ENCODE measurements around the gene CEP350. TPM values are rescaled to one million over a fixed set of nuclear protein-coding genes. Genes with fewer than 3 reads are reported as not detected.
"Not testable (repeated sequence)": the region's sequence is repeated elsewhere in the genome, so short reads cannot be mapped to it uniquely, and the experiment has no call there.

The CEP350 gene
- total RNA-seq, 1 donor from 2014 or later = 71.5 TPM

DNA sequence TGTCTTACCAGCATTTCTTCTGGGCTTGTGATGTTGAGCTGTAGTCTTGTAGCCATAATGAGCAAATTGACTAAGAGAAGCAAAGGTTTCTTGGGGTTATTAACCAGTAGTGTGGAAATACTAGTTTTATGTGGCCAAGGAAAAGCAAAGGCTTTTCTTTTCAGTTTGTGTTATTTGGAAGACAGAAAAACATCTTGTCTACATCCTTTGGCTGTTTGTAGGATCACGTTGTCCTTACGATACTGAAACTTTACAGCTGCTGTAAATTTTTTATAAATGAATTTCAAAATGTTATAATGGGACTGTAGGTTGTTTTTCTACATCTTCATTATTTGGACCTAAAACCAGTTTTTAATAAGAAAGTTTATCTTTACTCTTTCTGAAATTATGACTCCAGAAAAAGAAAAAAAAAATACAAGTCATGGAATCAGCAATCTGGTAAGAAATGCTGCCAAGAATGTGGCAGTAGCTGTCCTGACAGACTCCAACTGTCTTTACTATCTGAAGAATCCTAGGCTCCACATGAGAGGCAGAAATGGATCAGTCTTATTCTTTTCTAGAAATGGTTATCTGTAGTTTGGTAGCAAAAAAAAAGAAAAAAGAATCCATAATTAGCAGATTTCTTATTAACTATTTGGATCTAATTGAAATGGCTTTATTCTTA lies 158.5 kb downstream of the CEP350 start:
- no peak overlapping the region for H3K9ac ChIP-seq (ENCODE audit: low read depth in 1 of 3, low read length in 3 of 3)
- H3K27ac ChIP-seq (ENCODE audit: low read depth, low read length) = no peak overlapping the region
- no peaks in the 10 kb centered on the region for H3K9me3 ChIP-seq (ENCODE audit: control insufficient read depth in 3 of 3, low read length in 3 of 3)
- H3K27me3 ChIP-seq (ENCODE audit: control insufficient read depth in 3 of 3, insufficient read depth in 3 of 3, low read length in 3 of 3) = no peaks in the 10 kb centered on the region
- no peaks in the 10 kb centered on the region for H3K4me1 ChIP-seq (ENCODE audit: control insufficient read depth in 3 of 3, insufficient read depth in 3 of 3, low read length in 3 of 3)
- peaks cover 17 to 39% (median 31%) of the 10 kb centered on the region in 3 donors for H3K36me3 ChIP-seq (ENCODE audit: control insufficient read depth in 3 of 3, insufficient read depth in 3 of 3, low read length in 3 of 3)
- H3K4me3 ChIP-seq (ENCODE audit: low read length in 3 of 3) = no peak overlapping the region

DNA sequence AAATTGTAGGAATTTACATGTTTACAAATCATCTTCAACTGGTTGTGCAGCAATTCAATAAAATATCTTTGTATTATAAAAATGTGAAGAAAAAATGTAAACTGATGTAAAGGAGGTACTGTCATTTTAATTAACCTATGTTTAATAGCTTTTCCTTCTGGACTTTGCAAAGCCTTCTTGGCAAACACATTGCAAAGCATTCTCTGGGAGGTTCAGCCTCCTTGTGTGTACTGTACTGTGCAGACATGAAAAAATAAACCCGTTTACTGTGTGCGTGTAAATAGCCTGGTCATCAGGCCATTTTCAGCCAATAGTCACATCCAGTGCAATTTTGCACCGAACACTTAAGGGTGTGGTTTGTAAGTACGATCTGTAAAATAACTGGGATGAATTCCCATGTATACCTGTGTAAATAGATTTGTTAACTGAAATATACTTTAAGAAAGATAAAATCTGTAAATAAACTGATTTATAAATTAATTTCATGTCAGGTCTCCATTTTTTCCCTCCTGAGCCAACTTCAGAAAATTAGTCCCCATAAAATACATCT lies 159.9 kb downstream of the CEP350 start:
- no peak overlapping the region for H3K27ac ChIP-seq (ENCODE audit: low read depth, low read length)

DNA sequence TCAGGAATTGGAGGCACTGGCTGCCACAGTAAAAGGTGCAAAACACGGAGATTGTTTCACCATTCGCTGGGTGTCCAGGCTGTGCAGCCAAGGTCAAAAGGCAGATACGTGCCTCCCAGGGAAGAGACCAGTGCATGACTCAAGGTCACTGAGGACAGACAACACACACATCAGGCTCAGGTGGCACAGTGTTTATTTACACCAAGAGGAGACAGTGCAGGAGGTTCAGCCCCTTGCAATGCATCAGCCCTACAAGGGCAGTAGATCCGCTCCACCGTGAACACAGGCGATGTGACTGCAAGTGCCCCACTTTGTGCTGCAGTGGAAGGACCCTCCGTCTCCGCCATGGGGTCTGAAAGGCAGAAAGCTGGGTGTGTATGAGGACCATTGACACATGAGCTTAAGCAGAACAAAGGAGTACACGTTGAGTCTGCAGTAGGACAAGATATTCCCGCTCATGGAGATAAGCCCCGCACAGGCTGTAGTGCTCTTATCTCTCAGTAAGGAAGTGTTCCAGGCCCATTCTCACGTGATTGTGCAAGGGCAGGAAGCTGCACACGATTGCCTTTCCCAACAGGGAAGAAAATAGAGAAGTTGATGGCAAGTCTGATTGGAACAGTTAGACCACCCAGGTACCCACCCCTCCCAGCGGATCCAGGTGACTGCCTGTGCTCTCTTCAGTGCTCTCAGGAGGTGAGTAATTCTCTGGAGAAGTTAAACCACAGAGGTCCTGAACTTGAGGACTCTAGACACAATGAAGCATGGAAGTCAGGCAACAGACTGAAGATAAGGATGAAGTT lies 162.6 kb downstream of the CEP350 start:
- Histone ChIP-seq H3K9ac (ENCODE audit: low read depth in 1 of 3, low read length in 3 of 3) (no peak overlapping the region), H3K27me3 (ENCODE audit: control insufficient read depth in 3 of 3, insufficient read depth in 3 of 3, low read length in 3 of 3) (no peaks in the 10 kb centered on the region), H3K9me3 (ENCODE audit: control insufficient read depth in 3 of 3, low read length in 3 of 3) (no peaks in the 10 kb centered on the region), H3K36me3 (ENCODE audit: control insufficient read depth in 3 of 3, insufficient read depth in 3 of 3, low read length in 3 of 3) (peaks cover 2 to 19% (median 9%) of the 10 kb centered on the region in 3 donors), H3K27ac (ENCODE audit: low read depth, low read length) (no peak overlapping the region), H3K4me3 (ENCODE audit: low read length in 3 of 3) (no peak overlapping the region), H3K4me1 (ENCODE audit: control insufficient read depth in 3 of 3, insufficient read depth in 3 of 3, low read length in 3 of 3) (no peaks in the 10 kb centered on the region)

More for the DNA sequence above, 159.9 kb downstream of the CEP350 start:
- H3K9ac ChIP-seq (ENCODE audit: low read depth in 1 of 3, low read length in 3 of 3) = no peak overlapping the region
- H3K4me1 ChIP-seq (ENCODE audit: control insufficient read depth in 3 of 3, insufficient read depth in 3 of 3, low read length in 3 of 3) = no peaks in the 10 kb centered on the region
- H3K27me3 ChIP-seq (ENCODE audit: control insufficient read depth in 3 of 3, insufficient read depth in 3 of 3, low read length in 3 of 3) = no peaks in the 10 kb centered on the region
- no peak overlapping the region for H3K4me3 ChIP-seq (ENCODE audit: low read length in 3 of 3)
- no peaks in the 10 kb centered on the region for H3K9me3 ChIP-seq (ENCODE audit: control insufficient read depth in 3 of 3, low read length in 3 of 3)
- H3K36me3 ChIP-seq (ENCODE audit: control insufficient read depth in 3 of 3, insufficient read depth in 3 of 3, low read length in 3 of 3) = peaks cover 17 to 39% (median 28%) of the 10 kb centered on the region in 3 donors

DNA sequence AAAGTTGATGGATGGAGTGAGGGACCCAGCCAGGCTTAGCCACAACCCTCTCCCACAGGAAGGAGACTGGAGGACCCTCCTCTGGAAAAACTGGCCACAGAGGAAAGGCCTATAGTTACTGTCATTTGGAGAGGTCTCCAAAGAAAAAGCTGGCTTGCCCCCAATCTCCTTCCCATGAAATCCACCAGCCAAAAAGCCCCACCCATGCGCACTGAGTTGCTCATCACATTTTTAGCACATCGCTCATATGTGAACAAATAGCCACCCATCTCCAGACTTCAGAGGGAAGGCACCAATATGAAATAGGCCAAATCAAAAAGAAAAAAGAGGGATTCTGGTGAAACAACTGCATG lies 163.1 kb downstream of the CEP350 start:
- no peaks in the 10 kb centered on the region for H3K4me1 ChIP-seq (ENCODE audit: control insufficient read depth in 3 of 3, insufficient read depth in 3 of 3, low read length in 3 of 3)
- H3K27me3 ChIP-seq (ENCODE audit: control insufficient read depth in 3 of 3, insufficient read depth in 3 of 3, low read length in 3 of 3) = no peaks in the 10 kb centered on the region
- no peaks in the 10 kb centered on the region for H3K9me3 ChIP-seq (ENCODE audit: control insufficient read depth in 3 of 3, low read length in 3 of 3)
- H3K4me3 ChIP-seq (ENCODE audit: low read length in 3 of 3) = no peak overlapping the region
- H3K36me3 ChIP-seq (ENCODE audit: control insufficient read depth in 3 of 3, insufficient read depth in 3 of 3, low read length in 3 of 3) = peaks cover 2 to 14% (median 3%) of the 10 kb centered on the region in 3 donors
- H3K9ac ChIP-seq (ENCODE audit: low read depth in 1 of 3, low read length in 3 of 3) = no peak overlapping the region
- H3K27ac ChIP-seq (ENCODE audit: low read depth, low read length) = no peak overlapping the region

DNA sequence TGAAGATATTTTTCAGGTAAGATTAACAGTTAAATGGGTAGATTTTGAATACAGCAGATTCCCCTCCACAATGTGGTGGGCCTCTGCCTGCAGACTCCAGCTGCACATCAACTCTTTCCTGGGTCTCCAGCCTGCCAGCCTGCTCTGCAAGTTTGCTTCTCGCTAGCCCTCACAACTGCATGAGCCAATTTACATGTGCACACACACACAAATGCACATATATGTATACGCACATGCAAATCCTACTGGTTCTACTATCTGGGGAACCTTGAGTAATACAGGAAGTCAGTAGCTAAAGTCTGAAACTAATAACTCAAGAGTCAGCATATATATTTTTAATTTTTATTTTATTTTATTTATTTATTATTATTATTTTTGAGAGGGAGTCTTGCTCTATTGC lies 165.2 kb downstream of the CEP350 start:
- Histone ChIP-seq H3K4me1 (ENCODE audit: control insufficient read depth in 3 of 3, insufficient read depth in 3 of 3, low read length in 3 of 3) (no peaks in the 10 kb centered on the region), H3K4me3 (ENCODE audit: low read length in 3 of 3) (no peak overlapping the region), H3K27me3 (ENCODE audit: control insufficient read depth in 3 of 3, insufficient read depth in 3 of 3, low read length in 3 of 3) (no peaks in the 10 kb centered on the region), H3K27ac (ENCODE audit: low read depth, low read length) (no peak overlapping the region), H3K9ac (ENCODE audit: low read depth in 1 of 3, low read length in 3 of 3) (no peak overlapping the region), H3K36me3 (ENCODE audit: control insufficient read depth in 3 of 3, insufficient read depth in 3 of 3, low read length in 3 of 3) (peaks cover 0 to 8% (median 0%) of the 10 kb centered on the region in 3 donors), H3K9me3 (ENCODE audit: control insufficient read depth in 3 of 3, low read length in 3 of 3) (no peaks in the 10 kb centered on the region)

DNA sequence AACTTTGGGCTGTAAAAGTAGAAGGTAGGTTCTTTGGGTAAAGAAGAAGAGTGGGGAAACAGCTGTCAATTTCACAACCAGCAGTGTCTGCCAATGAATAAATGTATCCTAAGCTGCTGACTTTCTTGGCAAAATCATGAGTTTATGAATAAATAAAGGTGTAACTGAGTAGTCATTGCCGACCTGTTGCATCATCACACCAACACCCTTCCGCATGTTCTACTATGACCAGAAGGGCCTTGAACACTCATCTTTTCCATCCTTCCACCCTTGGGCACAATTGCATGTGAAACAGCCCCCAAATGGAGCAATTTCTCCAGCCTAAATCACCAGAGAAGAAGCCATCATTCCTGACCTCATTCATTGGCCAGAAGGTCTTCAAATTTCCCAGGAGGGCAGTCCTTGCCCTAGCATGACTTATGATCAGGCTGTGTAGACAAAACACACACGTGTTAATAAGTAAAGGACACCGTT lies 168.9 kb downstream of the CEP350 start:
- Histone ChIP-seq H3K27ac (ENCODE audit: low read depth, low read length) (no peak overlapping the region), H3K9me3 (ENCODE audit: control insufficient read depth in 3 of 3, low read length in 3 of 3) (no peaks in the 10 kb centered on the region), H3K4me1 (ENCODE audit: control insufficient read depth in 3 of 3, insufficient read depth in 3 of 3, low read length in 3 of 3) (no peaks in the 10 kb centered on the region), H3K36me3 (ENCODE audit: control insufficient read depth in 3 of 3, insufficient read depth in 3 of 3, low read length in 3 of 3) (no peaks in the 10 kb centered on the region), H3K27me3 (ENCODE audit: control insufficient read depth in 3 of 3, insufficient read depth in 3 of 3, low read length in 3 of 3) (no peaks in the 10 kb centered on the region), H3K9ac (ENCODE audit: low read depth in 1 of 3, low read length in 3 of 3) (no peak overlapping the region), H3K4me3 (ENCODE audit: low read length in 3 of 3) (no peak overlapping the region)

DNA sequence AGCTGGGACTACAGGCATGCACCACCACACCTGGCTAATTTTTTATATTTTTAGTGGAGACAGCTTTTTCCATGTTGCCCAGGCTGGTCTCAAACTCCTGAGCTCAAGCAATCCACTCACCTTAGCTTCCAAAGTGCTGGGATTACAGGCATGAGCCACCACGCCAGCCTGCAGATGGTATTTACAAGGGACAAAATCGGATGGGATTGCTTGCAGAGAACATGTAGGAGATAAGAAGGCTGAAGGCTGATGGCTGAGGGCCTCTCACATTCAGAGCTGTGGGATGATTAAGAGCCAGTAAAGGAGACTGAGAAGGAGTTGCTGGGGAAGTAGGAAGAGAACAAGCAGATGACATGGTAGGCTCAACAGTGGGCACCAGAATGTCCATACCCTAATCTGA lies 176.0 kb downstream of the CEP350 start:
- no peaks in the 10 kb centered on the region for H3K36me3 ChIP-seq (ENCODE audit: control insufficient read depth in 3 of 3, insufficient read depth in 3 of 3, low read length in 3 of 3)
- H3K9me3 ChIP-seq (ENCODE audit: control insufficient read depth in 3 of 3, low read length in 3 of 3) = no peaks in the 10 kb centered on the region
- H3K27ac ChIP-seq (ENCODE audit: low read depth, low read length) = no peak overlapping the region
- H3K9ac ChIP-seq (ENCODE audit: low read depth in 1 of 3, low read length in 3 of 3) = no peak overlapping the region
- no peak overlapping the region for H3K4me3 ChIP-seq (ENCODE audit: low read length in 3 of 3)
- no peaks in the 10 kb centered on the region for H3K4me1 ChIP-seq (ENCODE audit: control insufficient read depth in 3 of 3, insufficient read depth in 3 of 3, low read length in 3 of 3)
- H3K27me3 ChIP-seq (ENCODE audit: control insufficient read depth in 3 of 3, insufficient read depth in 3 of 3, low read length in 3 of 3) = peaks cover 0 to 6% (median 3%) of the 10 kb centered on the region in 3 donors

DNA sequence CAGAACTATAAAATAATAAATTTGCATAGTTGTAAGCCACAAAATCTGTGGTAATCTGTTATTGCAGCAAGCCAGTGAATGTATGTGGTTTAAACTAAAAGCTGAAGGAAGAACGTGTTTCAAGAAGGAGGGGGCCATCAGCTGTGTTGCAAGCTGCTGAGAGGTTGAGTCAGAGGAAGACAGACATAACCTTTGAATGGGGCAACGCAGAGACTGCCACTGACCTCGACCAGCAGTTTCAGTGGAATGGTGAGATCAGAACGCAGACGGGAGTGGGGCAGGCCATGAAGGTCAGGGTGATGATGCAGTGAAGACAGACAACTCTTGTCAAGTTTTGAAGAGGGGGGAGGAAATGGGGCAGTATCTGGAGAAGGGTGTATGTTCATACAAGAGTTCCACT lies 176.9 kb downstream of the CEP350 start:
- H3K9ac ChIP-seq (ENCODE audit: low read depth in 1 of 3, low read length in 3 of 3) = no peak overlapping the region
- H3K27me3 ChIP-seq (ENCODE audit: control insufficient read depth in 3 of 3, insufficient read depth in 3 of 3, low read length in 3 of 3) = peaks cover 0 to 6% (median 3%) of the 10 kb centered on the region in 3 donors
- H3K9me3 ChIP-seq (ENCODE audit: control insufficient read depth in 3 of 3, low read length in 3 of 3) = no peaks in the 10 kb centered on the region
- H3K27ac ChIP-seq (ENCODE audit: low read depth, low read length) = no peak overlapping the region
- no peaks in the 10 kb centered on the region for H3K4me1 ChIP-seq (ENCODE audit: control insufficient read depth in 3 of 3, insufficient read depth in 3 of 3, low read length in 3 of 3)
- no peaks in the 10 kb centered on the region for H3K36me3 ChIP-seq (ENCODE audit: control insufficient read depth in 3 of 3, insufficient read depth in 3 of 3, low read length in 3 of 3)
- H3K4me3 ChIP-seq (ENCODE audit: low read length in 3 of 3) = no peak overlapping the region

DNA sequence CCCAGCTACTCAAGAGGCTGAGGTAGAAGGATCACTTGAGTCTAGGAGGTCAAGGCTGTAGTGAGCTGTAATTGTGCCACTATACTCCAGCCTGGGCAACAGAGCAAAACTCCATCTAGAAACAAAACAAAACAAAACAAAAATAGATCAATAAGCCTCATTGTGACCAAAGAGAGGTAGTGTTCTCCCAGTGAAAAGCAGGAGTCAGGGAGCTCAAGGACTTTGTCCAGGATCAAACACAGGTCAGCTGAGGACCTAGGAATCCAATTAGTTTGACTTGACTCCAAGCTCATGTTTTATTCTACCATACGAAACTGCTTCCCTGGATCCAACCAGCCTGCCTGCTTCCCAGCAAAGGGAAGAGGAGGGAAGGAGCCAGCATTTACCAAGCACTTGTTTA lies 178.6 kb downstream of the CEP350 start:
- H3K4me1 ChIP-seq (ENCODE audit: control insufficient read depth in 3 of 3, insufficient read depth in 3 of 3, low read length in 3 of 3) = no peaks in the 10 kb centered on the region
- no peaks in the 10 kb centered on the region for H3K36me3 ChIP-seq (ENCODE audit: control insufficient read depth in 3 of 3, insufficient read depth in 3 of 3, low read length in 3 of 3)
- H3K27me3 ChIP-seq (ENCODE audit: control insufficient read depth in 3 of 3, insufficient read depth in 3 of 3, low read length in 3 of 3) = peaks cover 0 to 6% (median 3%) of the 10 kb centered on the region in 3 donors
- H3K27ac ChIP-seq (ENCODE audit: low read depth, low read length) = no peak overlapping the region
- no peak overlapping the region for H3K4me3 ChIP-seq (ENCODE audit: low read length in 3 of 3)
- H3K9me3 ChIP-seq (ENCODE audit: control insufficient read depth in 3 of 3, low read length in 3 of 3) = no peaks in the 10 kb centered on the region
- no peak overlapping the region for H3K9ac ChIP-seq (ENCODE audit: low read depth in 1 of 3, low read length in 3 of 3)

DNA sequence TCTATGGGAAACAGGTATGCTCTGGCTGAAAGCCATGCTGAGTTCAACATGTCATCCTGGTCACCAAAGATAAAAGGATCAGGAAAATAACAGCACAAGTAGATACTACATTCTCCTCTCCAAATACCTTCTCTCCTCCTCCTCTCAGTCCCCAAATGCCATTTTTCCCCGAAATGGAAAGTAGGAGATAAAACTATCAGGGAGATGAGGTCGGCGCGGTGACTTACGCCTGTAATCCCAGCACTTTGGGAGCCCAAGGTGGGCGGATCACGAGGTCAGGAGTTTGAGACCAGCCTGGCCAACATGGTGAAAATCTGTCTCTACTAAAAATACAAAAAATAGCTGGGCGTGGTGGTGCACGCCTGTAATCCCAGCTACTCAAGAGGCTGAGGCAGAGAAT lies 179.1 kb downstream of the CEP350 start:
- H3K27ac ChIP-seq (ENCODE audit: low read depth, low read length); H3K4me3 ChIP-seq (ENCODE audit: low read length in 3 of 3); H3K4me1 ChIP-seq (ENCODE audit: control insufficient read depth in 3 of 3, insufficient read depth in 3 of 3, low read length in 3 of 3); H3K9ac ChIP-seq (ENCODE audit: low read depth in 1 of 3, low read length in 3 of 3); H3K27me3 ChIP-seq (ENCODE audit: control insufficient read depth in 3 of 3, insufficient read depth in 3 of 3, low read length in 3 of 3); H3K36me3 ChIP-seq (ENCODE audit: control insufficient read depth in 3 of 3, insufficient read depth in 3 of 3, low read length in 3 of 3); H3K9me3 ChIP-seq (ENCODE audit: control insufficient read depth in 3 of 3, low read length in 3 of 3): not testable (repeated sequence)

Data from skeletal muscle tissue (tissue), 4 donors.